HG03095 (cell line): ENCODE data around the gene POLD1.

Experiments
- ATAC-seq: cut with Tn5 transposase; IDR thresholded peaks from one replicate; pipeline ENCODE4 v1.9.1; 2021; ENCODE audit warnings: moderate library complexity; ENCODE audit not compliant: unreplicated experiment

Gene POLD1

DNA sequence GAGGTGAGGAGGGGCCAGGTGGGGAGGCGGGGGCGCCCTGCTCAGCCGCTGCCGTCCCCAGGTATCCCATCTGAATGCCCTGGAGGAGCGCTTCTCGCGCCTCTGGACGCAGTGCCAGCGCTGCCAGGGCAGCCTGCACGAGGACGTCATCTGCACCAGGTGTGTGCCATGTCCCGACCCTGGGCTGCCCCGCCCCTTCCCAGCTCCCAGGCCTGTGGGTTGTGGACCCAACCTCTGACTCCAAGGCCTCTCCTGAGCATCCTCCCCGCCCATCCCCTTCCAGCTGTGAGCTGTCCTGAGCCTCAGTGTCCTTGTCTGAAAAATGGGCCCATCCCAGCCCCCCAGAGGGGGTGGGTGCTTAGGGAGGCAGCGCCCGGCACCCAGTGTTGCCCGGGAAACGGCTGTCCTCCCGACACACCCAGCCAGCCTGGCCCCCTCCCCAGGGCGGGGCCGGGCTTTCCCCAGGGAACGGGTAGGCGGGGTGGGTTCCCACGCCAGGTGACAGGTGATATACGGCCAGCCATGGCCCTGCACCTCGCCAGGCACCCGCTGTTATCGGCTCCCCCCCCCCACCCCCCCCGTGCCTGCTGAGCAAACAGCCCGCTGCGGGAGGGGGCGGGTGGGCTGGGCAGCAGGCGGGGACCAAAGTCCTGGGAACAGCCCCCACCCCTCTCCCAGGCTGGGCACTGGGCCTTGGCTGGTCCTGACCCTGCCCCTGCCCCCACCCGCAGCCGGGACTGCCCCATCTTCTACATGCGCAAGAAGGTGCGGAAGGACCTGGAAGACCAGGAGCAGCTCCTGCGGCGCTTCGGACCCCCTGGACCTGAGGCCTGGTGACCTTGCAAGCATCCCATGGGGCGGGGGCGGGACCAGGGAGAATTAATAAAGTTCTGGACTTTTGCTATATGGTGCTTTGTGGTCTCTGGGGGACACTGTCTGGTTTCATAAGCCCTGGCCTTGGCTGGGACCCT is 33.2 kb downstream of the POLD1 start:
- ATAC-seq: no peak

DNA sequence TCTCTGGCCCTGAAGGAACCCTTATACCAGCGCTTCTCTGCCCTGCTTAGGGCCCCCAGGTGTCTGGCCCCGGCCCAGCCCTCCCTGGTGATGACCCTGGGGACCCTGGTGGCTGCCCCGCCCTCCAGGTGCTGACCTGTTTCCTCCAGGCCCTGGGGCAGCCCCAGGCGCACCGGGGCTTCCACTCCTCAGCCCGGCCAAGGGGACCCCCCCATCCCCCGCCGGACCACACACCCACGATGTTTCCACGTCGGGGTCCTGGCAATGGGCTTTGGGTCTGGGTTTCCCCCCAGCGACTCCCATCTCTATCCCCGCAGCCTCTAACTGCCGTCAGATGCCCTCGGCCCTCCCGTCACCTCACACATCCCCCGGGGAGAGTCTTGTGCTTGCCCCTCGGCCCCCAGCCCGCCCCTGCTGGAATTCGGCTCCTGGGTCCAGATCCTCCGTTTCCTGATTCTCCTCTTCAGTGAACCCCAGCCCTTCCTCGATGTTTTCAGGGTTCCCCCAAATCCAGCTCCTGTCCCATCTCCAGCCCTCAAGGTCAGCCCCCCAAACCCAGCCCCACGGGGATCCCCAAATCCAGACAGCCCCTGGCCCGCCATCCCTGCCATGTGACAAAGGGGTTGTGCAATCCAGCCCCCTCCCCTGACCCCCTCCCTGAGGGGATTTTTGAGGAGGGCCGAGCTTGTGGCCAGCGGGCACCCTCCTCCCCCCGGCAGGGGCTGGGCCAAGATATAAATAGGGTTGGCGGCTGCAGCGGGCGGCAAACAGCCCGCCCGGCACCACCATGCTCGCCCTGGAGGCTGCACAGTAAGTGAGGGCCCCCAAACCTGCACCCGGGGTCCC is 34.3 kb downstream of the POLD1 start, which contains the start of gene SPIB:
Gene SPIB, plus strand, starts transcription at position 763 of the 846 bp plus-strand sequence. Its CDS starts 25 bp downstream, at position 788.
- ATAC-seq: no peak

DNA sequence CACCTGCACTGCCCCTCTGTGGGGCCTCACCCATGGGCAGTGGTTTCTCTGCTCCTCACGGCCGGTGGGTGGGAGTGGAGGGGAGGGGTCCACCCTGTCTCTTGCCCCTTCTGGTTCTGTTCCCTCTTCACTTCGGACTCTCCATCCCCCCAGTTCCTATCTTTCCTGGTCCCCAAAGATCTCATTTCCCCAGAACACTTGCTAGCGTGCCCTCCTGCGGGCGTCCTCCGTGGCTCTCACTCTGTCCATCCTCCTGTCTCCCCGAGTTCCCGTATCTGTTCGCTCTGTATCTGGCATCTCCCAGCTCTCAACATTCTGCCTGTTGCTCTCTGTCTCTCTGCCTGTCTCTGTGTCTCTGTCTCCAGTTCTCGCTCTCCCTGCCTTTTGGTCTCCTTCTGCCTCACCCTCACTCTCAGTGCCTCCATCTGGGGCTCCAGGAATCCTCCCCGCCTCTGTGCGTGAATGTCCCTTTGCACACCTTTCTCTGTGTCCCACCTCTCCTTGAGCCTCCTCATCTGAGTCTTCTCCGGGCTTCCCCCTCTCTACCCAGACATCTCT is 35.0 kb downstream of the POLD1 start:
- ATAC-seq: no peak

DNA sequence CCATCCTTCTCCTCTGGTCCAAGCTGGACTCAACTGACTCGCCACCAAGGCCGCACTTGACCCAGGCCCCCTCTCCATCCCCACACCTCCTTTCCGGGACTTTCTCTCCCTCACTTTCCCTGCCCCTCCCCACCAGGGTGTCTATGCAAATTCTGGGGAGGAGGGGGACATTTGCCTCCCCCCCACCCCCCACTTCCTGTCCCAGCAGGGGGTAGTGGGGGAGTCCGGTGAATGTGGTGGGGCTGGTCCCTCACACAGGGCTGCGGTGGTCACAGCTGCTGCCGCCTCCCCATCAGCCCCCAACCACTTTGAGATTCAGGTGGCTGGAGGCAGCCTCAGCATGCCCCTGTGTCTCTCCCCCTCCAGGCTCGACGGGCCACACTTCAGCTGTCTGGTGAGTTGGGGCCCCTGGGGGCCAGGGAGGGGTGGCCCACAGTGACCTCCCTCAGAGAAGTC is 35.5 kb downstream of the POLD1 start:
- no peak for ATAC-seq

DNA sequence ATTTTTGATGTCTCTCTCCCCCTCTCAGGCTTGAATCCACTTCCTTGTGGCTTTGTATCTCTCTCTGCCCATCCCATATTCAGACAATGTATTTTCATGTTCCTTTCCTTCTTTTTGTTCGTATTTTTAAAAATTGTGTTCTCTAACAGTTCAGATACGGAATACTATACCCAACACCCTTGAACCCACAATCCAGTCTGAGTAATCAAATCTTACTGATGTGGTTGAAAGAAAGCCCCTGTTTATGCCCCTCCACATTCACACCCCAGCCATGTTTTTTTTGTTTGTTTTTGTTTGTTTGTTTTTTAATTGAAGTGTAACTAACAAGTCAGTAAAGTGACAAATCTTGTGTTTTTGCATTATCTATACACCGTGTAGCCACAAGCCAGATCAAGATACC is 36.0 kb downstream of the POLD1 start:
- no peak for ATAC-seq

DNA sequence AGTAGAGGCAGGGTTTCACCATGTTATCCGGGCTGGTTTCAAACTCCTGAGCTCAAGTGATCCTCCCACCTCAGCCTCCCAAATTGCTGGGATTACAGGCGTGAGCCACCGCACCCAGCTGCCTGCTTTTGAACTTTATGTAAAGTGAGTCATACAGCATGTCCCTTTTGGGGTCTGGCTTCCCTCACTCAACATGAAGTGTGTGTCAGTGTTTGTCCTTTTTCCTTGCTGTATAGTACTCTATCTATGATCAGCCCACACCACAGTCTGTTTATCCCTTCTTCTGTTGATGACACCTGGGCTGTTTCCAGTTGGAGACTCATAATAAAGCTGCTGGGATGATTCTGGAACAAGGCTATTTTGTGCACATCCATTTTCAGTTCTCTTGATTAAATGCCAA is 36.7 kb downstream of the POLD1 start:
- no peak for ATAC-seq

DNA sequence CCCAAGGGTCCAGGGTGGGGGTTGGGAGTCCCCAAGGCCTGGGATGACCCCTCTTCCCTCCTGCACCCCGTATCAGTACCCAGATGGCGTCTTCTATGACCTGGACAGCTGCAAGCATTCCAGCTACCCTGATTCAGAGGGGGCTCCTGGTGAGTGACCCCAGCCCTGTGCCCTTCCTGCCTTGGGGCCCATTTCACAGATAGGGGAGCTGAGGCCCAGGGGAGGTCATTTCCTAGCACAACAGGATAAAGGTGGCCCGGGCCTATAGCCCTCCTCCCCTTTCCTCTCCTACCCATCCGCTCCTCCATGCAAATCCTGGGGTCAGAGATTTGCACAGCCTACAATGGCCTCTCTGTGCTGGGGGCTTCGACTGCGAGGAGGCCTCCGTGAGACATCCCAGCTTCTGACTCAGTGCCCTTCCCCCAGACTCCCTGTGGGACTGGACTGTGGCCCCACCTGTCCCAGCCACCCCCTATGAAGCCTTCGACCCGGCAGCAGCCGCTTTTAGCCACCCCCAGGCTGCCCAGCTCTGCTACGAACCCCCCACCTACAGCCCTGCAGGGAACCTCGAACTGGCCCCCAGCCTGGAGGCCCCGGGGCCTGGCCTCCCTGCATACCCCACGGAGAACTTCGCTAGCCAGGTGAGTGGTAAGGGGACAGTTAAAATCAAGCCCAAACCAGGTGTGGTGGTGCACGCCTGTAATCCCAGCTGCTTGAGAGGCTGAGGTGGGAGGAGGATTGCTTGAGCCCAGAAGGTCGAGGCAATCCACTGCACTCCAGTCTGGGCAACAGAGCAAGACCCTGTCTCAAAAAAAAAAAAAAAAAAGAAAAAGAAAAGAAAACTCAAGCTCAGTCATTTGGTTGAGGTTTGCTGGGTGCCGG is 38.5 kb downstream of the POLD1 start:
- no peak for ATAC-seq

DNA sequence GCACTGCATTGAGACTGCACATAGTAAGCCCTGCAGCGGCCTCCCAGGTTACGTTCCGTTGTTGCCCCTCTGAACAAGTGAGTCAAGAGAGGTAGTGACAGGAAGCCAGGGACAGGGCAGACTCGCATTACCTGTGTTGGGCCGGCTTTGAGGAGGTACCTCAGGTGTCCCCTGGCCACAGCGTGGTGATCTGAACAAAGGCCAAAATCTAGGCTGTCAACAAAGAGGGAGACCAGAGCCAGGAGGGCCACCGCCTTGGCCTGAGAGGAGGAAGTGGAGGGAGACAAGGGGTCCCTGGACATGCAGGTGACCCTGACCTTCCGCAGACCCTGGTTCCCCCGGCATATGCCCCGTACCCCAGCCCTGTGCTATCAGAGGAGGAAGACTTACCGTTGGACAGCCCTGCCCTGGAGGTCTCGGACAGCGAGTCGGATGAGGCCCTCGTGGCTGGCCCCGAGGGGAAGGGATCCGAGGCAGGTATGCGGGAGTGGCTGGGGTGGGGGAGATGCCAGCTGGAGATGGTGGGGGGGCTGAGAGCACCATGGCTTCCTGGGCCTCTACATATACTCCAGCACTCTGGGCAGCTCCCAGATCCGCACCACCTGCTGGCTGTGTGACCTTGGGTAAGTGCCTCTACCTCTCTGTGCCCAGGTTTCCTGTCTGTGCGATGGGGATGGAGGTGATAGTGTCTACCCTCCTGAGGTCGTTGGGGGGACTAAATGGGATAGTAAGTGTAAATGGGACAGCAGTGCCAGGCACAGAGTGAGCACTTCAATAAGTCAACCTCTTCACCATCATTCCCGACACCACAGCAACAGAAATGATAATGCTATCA is 39.3 kb downstream of the POLD1 start:
- no peak for ATAC-seq

DNA sequence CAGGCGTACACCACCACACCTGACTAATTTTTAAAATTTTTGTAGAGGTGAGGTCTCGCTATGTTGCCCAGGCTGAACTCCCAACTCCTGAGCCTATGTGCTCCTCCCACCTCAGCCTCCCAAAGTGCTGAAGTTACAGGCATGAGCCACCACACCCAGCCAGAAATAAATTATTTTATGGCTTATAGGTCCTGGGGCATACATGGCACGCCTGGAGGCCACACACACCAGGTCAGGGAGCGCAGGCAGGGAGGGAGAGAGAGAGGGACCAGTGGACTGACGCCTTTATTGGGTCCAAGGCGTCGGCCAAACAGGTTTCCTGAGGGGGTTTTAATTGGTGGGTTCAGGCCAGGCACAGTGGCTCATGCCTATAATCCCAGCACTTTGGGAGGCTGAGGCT is 41.4 kb downstream of the POLD1 start:
- no peak for ATAC-seq

DNA sequence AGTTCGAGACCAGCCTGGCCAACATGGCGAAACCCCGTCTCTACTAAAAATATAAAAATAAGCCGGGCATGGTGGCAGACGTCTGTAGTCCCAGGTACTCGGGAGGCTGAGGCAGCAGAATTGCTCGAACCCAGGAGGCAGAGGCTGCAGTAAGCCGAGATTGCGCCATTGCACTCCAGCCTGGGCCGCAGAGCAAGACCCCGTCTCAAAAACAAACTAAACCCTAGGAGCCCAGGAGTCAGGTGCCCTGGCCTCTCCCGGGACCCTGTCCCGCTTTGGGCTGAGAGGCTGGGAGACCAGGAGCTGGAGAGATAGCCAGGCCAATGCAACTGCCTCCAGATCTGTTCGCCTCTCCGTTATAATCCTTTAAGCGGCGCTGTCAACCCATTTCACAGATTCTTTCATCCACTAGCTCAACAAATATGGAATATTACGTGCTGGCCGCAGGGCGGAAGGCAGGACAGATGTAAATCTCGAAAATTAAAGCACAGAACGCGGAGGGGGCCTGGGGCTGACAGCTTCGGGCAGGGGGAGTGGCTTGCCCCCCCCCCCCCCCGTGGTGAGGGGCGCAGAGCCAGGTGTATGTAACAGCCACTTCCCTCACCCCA is 43.3 kb downstream of the POLD1 start:
- no peak for ATAC-seq

DNA sequence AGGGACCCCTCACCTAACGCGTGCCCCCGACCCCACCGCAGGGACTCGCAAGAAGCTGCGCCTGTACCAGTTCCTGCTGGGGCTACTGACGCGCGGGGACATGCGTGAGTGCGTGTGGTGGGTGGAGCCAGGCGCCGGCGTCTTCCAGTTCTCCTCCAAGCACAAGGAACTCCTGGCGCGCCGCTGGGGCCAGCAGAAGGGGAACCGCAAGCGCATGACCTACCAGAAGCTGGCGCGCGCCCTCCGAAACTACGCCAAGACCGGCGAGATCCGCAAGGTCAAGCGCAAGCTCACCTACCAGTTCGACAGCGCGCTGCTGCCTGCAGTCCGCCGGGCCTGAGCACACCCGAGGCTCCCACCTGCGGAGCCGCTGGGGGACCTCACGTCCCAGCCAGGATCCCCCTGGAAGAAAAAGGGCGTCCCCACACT is 43.9 kb downstream of the POLD1 start:
- no peak for ATAC-seq

DNA sequence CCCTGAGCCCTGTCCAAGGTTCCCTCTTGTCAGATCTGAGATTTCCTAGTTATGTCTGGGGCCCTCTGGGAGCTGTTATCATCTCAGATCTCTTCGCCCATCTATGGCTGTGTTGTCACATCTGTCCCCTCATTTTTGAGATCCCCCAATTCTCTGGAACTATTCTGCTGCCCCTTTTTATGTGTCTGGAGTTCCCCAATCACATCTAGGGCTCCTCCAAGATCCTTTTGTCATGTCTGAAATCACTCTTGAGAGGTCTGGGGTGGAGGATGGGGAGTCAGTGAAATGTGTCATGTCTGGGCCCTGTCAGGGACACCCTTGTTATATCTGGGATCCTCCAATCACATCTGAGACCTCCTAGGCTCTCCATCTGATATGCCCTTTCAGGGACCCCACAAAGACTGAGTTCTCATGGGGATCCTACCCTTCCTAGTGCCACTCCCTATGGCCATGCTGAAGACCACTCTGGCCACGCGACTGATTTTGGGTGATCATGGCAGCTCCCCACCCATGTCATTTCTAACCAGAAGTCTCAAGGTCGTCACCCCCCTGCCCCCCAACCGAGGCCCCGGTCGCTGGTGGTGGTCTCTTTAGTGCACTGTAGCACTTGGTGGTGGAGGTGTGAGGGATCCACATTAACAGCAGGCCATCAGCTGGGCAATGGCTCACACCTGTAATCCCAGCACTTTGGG is 44.8 kb downstream of the POLD1 start:
- ATAC-seq: no peak

DNA sequence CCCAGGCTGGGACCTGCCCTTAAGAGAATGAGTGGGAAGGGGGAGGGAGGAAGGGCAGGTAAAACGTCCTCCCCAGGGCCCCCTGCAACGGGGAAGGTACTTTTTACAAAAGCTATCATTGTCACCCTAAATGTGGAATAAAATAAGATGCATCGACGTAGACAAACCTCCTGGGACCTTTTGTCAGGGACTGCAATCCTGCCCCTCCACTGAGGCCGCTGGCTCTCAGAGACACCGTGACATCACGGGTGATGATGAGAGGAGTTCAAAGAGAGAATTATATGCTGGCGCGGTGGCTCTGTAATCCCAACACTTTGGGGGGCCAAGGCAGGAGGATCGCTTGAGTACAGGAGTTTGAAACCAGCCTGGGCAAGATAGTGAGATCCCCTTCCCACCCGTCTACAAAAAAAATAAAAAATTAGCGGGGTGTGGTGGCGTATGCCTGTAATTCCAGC is 46.8 kb downstream of the POLD1 start:
- ATAC-seq: no peak

DNA sequence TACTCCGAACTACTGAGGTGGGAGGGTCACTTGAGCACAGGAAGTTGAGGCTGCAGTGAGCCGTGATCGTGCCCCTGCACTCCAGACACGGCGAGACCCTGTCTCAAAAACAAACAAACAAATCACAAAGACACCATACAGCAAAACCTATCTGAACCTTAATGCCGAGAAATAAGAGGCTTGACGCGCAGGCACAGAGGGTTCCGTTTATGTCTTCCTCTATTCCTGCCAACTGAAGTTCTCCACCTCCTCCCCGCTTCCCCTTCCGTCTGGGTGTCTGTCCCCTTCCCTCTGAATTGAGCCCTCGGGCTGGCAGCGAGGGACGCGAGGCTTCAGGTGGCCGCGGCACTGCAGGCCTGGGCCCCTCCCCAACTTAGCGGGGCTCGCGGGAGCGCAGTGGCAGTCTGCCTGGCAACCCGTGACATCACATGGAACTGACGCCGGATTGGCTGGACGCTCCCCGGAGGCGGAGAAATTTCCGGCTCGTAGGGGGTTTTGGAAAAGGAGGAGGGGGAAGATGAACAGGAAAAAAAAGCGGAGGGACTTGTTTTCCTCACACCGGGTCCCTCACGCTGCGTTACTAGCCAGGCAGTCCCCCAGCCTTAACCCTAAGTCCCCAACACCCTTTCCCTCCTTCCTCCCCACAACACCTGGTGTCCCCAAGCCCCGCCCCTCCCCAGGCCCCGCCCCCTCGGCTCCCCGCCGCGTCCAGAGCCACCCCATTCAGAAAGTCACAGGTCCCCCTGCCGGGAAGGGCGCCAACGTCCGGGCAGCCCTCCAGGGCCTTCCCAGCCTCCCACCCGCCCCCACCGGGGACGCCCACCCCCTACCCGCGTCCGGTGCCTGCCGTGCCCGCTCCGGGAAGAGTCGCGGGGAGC is 47.4 kb downstream of the POLD1 start:
- peak; percentile 76 for ATAC-seq

DNA sequence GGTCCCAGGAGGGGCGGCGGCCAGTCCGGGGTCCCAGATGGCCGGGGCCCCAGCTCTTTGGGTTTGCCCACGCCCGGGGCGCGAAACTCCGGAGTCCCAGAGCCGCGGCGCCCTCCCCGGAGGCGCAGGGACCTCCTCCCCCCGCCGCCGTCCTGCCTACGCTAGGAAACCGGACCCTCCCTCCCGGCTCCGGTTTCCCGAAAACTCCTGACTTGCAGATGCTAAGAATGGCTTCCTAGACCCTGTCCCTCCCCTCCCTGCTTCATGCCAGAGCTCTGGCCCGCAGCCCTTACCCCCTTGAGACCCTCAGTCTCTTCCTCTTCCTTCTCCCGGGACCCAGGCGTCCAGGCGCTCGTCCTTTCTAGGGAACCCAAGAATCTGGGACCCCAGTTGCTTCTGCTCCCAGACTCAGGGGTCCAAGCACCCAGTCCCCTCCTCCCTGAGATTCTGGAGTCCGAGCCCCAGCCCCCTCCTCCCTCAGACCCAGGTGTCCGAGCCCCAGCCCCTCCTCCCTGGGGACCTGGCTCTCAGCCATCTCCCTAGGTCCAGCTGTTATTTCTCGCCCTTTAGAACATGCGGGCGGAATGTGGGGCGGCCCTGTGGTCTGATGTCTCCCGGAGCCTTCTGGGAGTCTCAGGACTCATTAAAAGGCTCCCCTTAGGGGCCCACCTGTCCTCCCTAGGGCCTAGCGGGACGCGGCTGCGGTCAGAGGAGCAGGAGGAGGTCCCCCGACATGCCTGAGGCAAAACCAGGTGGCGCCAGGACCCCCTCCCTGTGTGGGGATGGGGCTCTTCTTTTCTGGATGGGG is 48.3 kb downstream of the POLD1 start, which contains the start of gene MYBPC2:
Gene MYBPC2, plus strand, starts transcription at position 672 of the 808 bp plus-strand sequence. Its CDS starts 62 bp downstream, at position 734.
- no peak for ATAC-seq
